ENCODE results near the gene HS3ST6. TPM values are rescaled to one million over a fixed set of nuclear protein-coding genes. Genes with fewer than 3 reads are reported as not detected.
"Not testable (repeated sequence)": the region's sequence is repeated elsewhere in the genome, so short reads cannot be mapped to it uniquely, and the experiment has no call there.

HS3ST6 gene
- total RNA-seq, 1 experiment from 2014 or later, result 0.97 TPM

DNA sequence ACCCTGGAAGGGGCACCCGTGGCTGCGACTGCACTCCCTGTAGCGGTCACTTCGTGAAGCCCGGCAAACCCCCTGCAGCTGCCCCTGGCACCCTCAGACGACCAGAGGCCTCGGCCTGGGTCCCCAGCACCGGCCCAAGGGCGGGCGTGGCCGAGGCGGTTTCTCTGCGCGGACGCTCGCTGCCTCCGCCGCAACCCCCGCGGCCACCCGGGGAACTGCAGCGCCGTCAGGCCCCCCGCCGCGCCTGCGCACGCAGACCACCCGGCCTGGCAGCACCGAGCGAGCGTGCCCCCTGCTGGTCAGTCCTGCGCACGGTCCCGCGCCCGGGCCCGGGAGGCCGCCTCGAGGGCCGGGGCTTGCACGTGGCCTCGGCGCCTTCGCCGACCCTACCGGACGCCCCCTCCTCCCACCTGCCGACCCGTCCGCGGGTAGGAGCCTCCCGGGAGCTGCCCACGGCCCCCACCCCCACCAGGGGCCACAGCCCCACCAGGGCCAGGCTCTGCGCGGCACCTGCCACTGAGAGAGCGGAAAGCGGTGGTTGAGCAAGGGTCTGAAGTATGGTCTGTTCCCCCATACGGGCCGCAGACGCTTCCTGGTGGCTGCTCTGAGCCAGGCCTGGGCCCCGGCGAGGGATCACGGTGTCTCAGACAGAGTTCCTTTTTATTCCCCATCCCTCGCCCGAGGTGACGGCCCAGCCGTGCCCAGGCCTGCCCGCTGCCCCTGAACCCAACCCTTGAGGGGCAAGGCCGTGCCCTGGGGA lies 11.5 kb upstream of the HS3ST6 start:
- peak; percentile 81 for DNase-seq (ENCODE audit: extremely low read depth, low read depth)

GRCh38 chr16:1929105-1929504 lies 10.9 kb upstream of the HS3ST6 start:
- no peak for DNase-seq (ENCODE audit: extremely low read depth, low read depth)

- DNase-seq (ENCODE audit: extremely low read depth, low read depth), result no peak
These were observed 8.1 kb upstream of the HS3ST6 start for GRCh38 chr16:1926271-1926670.

DNA sequence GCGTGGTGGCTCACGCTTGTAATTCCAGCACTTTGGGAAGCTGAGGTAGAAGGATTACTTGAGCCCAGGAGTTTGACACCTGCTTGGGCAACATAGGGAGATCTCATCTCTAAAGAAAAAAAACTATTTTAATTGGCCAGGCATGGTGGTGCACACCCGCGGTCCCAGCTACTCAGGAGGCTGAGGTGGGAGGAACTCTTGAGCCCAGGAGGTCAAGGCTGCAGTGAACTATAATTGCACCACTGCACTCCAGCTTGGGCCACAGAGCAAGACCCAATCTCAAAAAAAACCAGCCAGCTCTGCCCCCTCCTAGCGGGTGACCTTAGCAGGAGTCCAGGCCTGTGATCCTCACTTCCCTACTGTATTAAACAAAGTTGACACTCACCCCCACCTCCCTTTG lies 5.9 kb upstream of the HS3ST6 start:
- DNase-seq (ENCODE audit: extremely low read depth, low read depth), result no peak

- peak; percentile 48 for DNase-seq (ENCODE audit: extremely low read depth, low read depth)
These were observed 5.3 kb upstream of the HS3ST6 start for GRCh38 chr16:1923299-1924034.

GRCh38 chr16:1922357-1922756 lies 4.1 kb upstream of the HS3ST6 start:
- no peak for DNase-seq (ENCODE audit: extremely low read depth, low read depth)

GRCh38 chr16:1920727-1921171 lies 2.5 kb upstream of the HS3ST6 start:
- no peak for DNase-seq (ENCODE audit: extremely low read depth, low read depth)

GRCh38 chr16:1920122-1920521 lies 1.9 kb upstream of the HS3ST6 start:
- not testable (repeated sequence) for DNase-seq (ENCODE audit: extremely low read depth, low read depth)

- DNase-seq (ENCODE audit: extremely low read depth, low read depth), result no peak
These were observed 1.2 kb upstream of the HS3ST6 start for GRCh38 chr16:1919327-1919998.

- DNase-seq (ENCODE audit: extremely low read depth, low read depth), result no peak
These were observed 407 bp downstream of the HS3ST6 start for GRCh38 chr16:1917665-1918350.

DNA sequence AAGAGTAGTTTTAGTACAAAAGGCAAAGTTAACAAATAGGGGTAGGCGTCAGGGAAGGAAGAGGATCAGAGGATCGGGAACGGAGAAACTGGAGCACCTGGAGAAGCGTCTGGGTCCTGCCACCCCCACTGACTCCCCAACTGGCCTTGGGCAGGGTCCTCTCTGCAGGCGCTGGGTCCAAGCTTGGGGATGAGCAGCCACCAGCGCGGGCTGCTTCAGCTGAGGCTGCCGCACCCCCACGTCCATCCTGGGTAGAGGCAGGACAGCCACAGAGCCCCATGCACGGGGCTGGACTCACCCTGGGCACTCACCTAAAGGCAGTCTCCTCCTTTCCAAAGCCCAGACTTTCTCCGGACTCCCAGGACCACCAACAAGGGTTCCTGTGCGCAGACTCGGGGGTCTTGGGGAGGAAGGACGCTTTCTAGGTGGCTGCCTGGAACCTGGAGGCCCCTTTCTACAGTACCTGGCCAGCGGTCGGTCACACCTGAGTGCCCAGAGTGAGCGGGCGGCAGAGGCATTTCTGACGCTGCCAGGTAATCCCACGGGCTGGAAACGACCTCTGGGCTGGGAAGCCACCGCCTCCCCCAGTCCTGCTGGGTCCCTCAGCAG lies 1.1 kb downstream of the HS3ST6 start:
- DNase-seq (ENCODE audit: extremely low read depth, low read depth), result no peak

DNA sequence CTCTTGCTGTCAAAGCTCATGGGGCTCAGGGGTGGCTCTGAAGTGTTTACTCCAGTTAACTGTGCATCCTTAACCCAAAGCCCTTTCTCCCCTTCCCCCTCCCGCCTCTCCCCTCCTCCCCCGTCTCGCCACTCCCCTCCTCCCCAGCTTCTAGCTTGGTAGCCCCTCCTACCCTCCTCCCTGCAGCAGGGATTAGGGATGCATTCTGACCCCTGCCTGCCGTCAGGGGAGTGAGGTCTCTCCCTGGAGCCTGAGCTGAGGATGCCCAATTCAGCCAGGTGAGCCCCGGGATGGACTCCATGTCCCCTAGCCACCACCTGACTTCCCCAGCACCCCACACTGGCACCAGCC lies 1.6 kb downstream of the HS3ST6 start:
- DNase-seq (ENCODE audit: extremely low read depth, low read depth), result no peak

DNA sequence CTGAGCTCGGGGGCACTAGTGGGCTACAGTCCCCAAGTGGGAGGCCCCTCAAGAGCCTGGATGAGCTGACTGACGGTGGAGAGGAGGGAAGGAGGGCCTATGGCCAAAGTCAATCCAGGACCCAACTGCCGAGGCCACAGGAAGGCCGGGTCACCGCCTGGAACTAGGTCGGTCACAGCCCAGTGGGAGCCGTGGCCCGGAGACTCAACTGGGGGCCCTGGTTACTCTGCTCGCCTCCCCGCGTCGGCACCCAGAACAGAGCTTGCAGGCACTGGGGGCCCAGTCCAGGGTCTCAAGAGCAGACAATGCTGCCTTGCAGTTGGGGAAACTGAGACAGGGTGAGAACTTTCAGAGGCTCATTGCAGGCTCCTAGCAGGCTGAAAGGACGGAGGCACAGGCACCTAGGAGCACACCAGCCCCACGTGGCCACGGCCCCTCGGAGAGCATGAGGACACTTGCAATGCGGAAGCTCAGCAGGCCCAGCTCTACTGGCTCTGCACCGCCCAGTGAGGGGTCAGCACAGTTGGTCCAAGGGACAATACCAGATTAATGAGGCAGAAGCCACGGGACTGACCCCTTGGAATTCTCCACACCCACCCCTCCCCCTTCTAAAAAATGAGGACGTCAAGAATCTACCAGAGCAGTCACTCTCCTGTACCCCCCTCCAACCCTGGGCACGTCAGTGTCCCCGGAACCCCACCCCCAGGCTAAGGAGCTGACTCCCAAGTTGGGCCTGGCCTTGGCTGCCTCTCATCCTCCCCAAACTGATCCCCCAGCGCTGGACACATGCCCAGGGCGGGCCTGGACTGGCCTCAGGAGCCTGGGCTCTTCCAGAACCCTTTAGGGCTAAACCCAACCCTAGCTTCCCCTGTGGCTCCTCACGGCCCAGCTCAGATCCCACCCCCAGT lies 2.2 kb downstream of the HS3ST6 start:
- DNase-seq (ENCODE audit: extremely low read depth, low read depth), result no peak

- DNase-seq (ENCODE audit: extremely low read depth, low read depth), result no peak
These were observed 3.2 kb downstream of the HS3ST6 start for GRCh38 chr16:1914988-1915387.

DNA sequence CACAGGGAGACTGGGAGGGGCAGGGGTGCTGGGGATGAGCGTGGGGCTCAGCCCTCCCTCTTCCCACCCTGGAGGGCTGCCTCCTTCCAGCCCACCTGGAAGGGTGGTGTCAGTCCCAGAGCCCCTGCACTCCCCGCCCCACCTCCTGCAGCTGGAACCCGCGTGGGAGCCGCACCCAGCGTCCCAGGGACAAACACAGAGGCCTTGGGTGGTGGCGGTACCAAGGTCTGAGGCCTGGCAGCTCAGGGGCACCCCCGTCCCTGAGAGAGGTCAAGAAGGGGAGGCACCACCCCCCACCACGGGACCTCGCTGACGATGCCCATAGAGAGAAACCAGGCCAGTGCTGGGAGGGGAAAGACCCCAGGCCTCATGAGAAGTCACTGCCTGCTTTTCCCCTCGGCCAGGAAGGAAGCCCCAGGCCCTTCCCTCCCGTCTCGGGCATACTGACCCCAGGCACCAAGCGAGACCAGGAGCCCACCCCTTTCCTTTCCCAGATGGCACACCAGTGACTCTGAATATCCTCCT lies 4.1 kb downstream of the HS3ST6 start:
- no peak for DNase-seq (ENCODE audit: extremely low read depth, low read depth)

DNA sequence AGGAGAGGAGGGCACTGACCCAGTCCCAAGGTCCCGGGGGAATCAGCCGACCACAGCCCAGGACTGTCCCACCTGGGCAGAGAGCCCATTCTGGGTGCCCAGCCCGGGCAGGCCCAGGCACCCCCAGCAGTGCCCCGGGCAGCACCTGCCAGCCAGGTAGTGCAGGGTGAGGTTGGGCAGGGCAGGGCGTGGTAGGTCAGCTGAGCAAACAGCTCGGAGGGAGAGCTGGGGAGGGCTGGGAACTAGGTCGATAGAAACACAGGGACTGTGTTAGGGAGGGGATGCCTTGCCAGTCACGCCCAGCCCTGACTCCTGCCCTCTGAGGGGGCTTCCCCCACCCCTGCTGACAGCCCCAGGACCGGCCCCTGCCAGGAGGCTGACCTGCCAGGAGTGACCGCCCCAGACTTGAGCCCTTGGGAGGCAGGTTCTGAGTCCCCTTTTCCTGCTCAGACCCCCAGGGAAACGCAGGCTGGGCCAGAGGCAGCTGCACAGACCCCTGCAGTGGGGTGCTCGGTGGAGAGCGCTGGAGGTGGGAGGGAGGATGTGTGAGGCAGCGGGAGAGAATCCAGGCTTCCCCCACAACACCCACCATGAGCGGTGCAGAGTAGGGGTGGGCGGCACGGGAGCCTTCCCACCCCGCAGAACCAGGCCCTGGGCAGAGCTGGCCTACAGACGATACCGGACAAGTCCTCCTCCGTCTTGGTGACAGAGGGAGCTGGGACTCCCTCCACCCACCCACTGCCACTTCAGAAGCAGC lies 4.7 kb downstream of the HS3ST6 start:
- no peak for DNase-seq (ENCODE audit: extremely low read depth, low read depth)

DNA sequence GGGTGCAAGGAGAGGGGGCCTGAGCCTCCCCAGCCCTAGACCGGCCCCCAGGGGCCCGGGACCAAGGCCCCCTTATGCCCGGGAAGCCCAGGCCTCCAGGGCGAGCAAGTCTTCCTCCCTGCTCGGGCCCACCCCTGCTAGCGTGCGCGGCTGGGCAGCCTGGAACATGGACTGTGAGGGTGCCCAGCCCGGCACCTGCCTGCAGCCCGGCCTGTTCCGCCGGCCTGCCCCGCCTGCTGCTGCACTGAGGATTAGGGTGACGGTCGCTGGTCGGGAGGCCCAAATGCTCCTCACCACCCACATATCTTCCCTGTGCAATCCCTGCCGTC lies 6.0 kb downstream of the HS3ST6 start:
- no peak for DNase-seq (ENCODE audit: extremely low read depth, low read depth)

DNA sequence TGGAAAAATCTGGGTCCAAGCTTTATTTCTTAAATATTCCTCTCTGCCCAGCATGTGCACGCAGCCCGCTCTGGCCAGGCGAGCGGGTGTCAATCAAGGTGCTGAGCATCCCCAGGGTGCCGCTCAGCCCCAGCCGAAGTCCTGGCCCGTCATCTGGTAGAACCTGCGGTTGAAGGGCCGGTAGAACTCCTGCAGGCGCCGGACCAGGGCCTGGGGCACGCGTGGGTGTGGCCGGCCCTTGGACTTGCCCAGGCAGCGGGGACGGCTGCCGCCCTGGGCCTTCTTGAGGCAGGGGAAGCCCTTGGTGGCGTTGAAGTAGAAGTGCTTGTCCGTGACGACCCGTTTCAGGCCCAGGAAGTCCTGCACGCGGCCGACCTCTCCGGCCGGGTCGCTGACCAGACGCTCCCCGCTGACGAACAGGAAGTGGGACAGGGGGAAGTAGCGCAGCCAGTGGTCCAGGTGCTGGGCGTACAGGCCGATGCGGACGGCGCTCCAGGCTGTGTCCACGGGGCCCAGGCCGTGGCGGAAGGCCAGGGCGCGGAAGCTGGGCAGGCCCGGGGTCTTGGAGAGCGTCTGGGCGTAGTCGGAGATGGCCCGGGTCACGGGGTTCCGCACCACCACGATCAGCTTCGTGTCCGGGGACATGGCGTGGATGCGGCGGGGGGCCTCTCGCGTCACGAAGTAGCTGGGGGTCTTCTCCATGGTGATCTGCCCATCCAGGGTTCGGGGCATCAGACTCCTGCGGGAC lies 6.6 kb downstream of the HS3ST6 start:
- no peak for DNase-seq (ENCODE audit: extremely low read depth, low read depth)
